HepG2 (cell line): ENCODE measurements around the gene UBE2E1. TPM values are rescaled to one million over a fixed set of nuclear protein-coding genes. Genes with fewer than 3 reads are reported as not detected.

ENCODE experiments used
- ATAC-seq: fragments of 200-7000 bp; cut with Tn5 transposase; 3 replicates; pipeline ENCODE4 v1.9.1; 2020; ENCODE audit warnings: mild to moderate bottlenecking, moderate library complexity
- BruUV-seq: library from RNA; stranded (reverse); fragments of 400-500 nt; replicated peaks from 2 replicates; lab custom pipeline; 2021; lab: Mats Ljungman, UMichigan
- CTCF ChIA-PET: fragments of 300-600 bp; formaldehyde crosslinking; extraction: SDS; loops from one replicate; lab custom pipeline; 2021; ENCODE audit warnings: low total read pairs, inconsistent platforms, low intra/inter-chr PET ratio; lab: Yijun Ruan, JAX
- POLR2A ChIA-PET: fragments of 350-600 bp; sonication (Branson Sonifier 250); formaldehyde crosslinking; loops from one replicate; lab custom pipeline; 2020; ENCODE audit warnings: antibody characterized with exemption, inconsistent platforms; lab: Yijun Ruan, JAX
- DNase-seq: peaks from one replicate; pipeline ENCODE4 v3.0.0-alpha.2; 2015; ENCODE audit warnings: low spot score
- FAIRE-seq: peaks from 3 replicates; lab custom pipeline; 2011; peaks lifted over from hg19 to GRCh38; lab: Jason Lieb, UNC
- H2AFZ ChIP-seq: one replicate; pipeline ENCODE4 v1.6.1; 2011; ENCODE audit warnings: low read length, inconsistent platforms
- H3K27ac ChIP-seq: fragments of 300-600 bp; 3 replicates; pipeline ENCODE4 v1.8.0; 2011; ENCODE audit warnings: mixed run types, mild to moderate bottlenecking, mixed read lengths, low read length, inconsistent platforms; ENCODE audit not compliant: insufficient read depth; ENCODE audit errors: extremely low read length
- H3K27me3 ChIP-seq, 2 experiments: fragments of 200-600 bp in 1 of 2; 2 replicates in 1 of 2; 3 replicates in 1 of 2; pipeline versions ENCODE4 v1.6.0 to v1.8.0; 2011; ENCODE audit warnings: low read length in 2 of 2, mild to moderate bottlenecking in 2 of 2, moderate library complexity in 2 of 2, inconsistent platforms in 1 of 2; ENCODE audit not compliant: insufficient read depth in 2 of 2, control insufficient read depth in 1 of 2
- H3K36me3 ChIP-seq, 2 experiments: fragments of 200-600 bp in 1 of 2; replicated peaks in 1 of 2; 2 replicates in 1 of 2; 3 replicates in 1 of 2; pipeline versions ENCODE4 v1.5.1 to v1.8.0; 2011; ENCODE audit warnings: low read length in 2 of 2, inconsistent platforms in 1 of 2; ENCODE audit not compliant: insufficient read depth in 2 of 2, control insufficient read depth in 1 of 2
- H3K4me1 ChIP-seq: 2 replicates; pipeline ENCODE4 v1.5.1; 2012; ENCODE audit warnings: low read length, inconsistent platforms; ENCODE audit not compliant: insufficient read depth
- H3K4me2 ChIP-seq: 2 replicates; pipeline ENCODE4 v1.6.0; 2011; ENCODE audit warnings: low read depth, low read length, inconsistent platforms
- H3K4me3 ChIP-seq, 3 experiments: fragments of 200-600 bp in 1 of 3; sonication (generic), shearing (Covaris generic) in 1 of 3; replicated peaks in 1 of 3; 2 replicates each; pipeline ENCODE4 v1.5.1; 2011 to 2016; ENCODE audit warnings: low read length in 3 of 3, inconsistent platforms in 2 of 3, low read depth in 2 of 3, mild to moderate bottlenecking in 2 of 3, control low read depth in 1 of 3, mixed read lengths in 1 of 3; ENCODE audit not compliant: insufficient read depth in 1 of 3
- H3K79me2 ChIP-seq: one replicate; pipeline ENCODE4 v1.6.1; 2011; ENCODE audit warnings: low read length, inconsistent platforms; ENCODE audit not compliant: insufficient read depth
- H3K9ac ChIP-seq: 2 replicates; pipeline ENCODE4 v1.6.0; 2011; ENCODE audit warnings: mild to moderate bottlenecking, low read depth, low read length, inconsistent platforms; ENCODE audit not compliant: insufficient read depth
- H3K9me3 ChIP-seq: 2 replicates; pipeline ENCODE4 v1.5.1; 2012; ENCODE audit warnings: mild to moderate bottlenecking, low read length
- H4K20me1 ChIP-seq: 2 replicates; pipeline ENCODE4 v1.6.0; 2011; ENCODE audit warnings: inconsistent platforms, mild to moderate bottlenecking, low read length, moderate library complexity; ENCODE audit not compliant: insufficient read depth
- NR0B2 ChIP-seq: sonication (generic); formaldehyde crosslinking; IDR thresholded peaks from 2 replicates; pipeline ENCODE4 v1.4.0; 2020; ENCODE audit warnings: mild to moderate bottlenecking, missing genetic modification reagents
- REL ChIP-seq: sonication (generic); formaldehyde crosslinking; conservative IDR thresholded peaks from 2 replicates; pipeline ENCODE4 v1.8.0; 2022; ENCODE audit warnings: mild to moderate bottlenecking, missing genetic modification reagents, moderate library complexity
- USF2 ChIP-seq, 2 experiments: sonication (generic) in 1 of 2; formaldehyde crosslinking in 1 of 2; IDR thresholded peaks; 2 replicates each; pipeline versions ENCODE4 v1.5.1 to v1.6.1; 2011 to 2020; ENCODE audit warnings: borderline replicate concordance in 1 of 2, low read depth in 1 of 2, low read length in 1 of 2, mild to moderate bottlenecking in 1 of 2, missing genetic modification reagents in 1 of 2, moderate library complexity in 1 of 2
- ZMAT5 ChIP-seq: sonication (generic); formaldehyde crosslinking; IDR thresholded peaks from 2 replicates; pipeline ENCODE4 v1.5.0; 2020; ENCODE audit warnings: mild to moderate bottlenecking, low read depth, missing genetic modification reagents, borderline replicate concordance
- WGBS: methylation state at CpG from one replicate; pipeline ENCODE4 v1.1.6; 2017; ENCODE audit warnings: low lambda C conversion rate; 5-methylcytosine and 5-hydroxymethylcytosine counted together
- in situ Hi-C: cut with HindIII; loops from 2 replicates; pipeline ENCODE4 v1.10.0; 2017; ENCODE audit warnings: low pct_unique_long_range_greater_than_20kb; ENCODE audit not compliant: extremely low pct_ligation_motif_present
- intact Hi-C: fragments of 100-400 bp; cut with micrococcal nuclease; formaldehyde crosslinking; loops from one replicate; pipeline ENCODE4 v1.10.0; 2022; ENCODE audit not compliant: unreplicated experiment
- polyA plus RNA-seq, 8 experiments: library from polyadenylated mRNA; depleted of rRNA in 3 of 8; stranded (reverse) in 7 of 8; unstranded in 1 of 8; fragments of >200 nt; fragmentation: Illumina TruSeq in 4 of 8; extraction: Trizol in 4 of 8; gene quantifications; 2 replicates each; pipeline versions ENCODE4 v1.2.1 to v1.2.3, GENCODE V29; 2011 to 2016; ENCODE audit warnings: low read depth in 4 of 8, missing spikeins in 1 of 8, mixed read lengths in 1 of 8; ENCODE audit not compliant: insufficient read depth in 1 of 8
- total RNA-seq, 5 experiments: library from RNA; depleted of rRNA; stranded (reverse); fragments of >200 nt; fragmentation: Illumina TruSeq; extraction: Trizol; gene quantifications; 2 replicates each; pipeline ENCODE4 v1.2.3, GENCODE V29; 2016; ENCODE audit warnings: low read depth in 1 of 5
- TF ChIP-seq, protein P1 (sequence below), 2 experiments: sonication (generic) in 1 of 2; formaldehyde crosslinking in 1 of 2; IDR thresholded peaks; 2 replicates each; pipeline versions ENCODE4 v1.4.0 to v1.6.1; 2016 to 2020; ENCODE audit warnings: borderline replicate concordance in 1 of 2, low read depth in 1 of 2, mild to moderate bottlenecking in 1 of 2, missing genetic modification reagents in 1 of 2

UBE2E1 gene
- total and polyA plus RNA-seq, 2 of the 13 experiments (the other 11 are each of a cell fraction or from before 2014, with no cell fraction given), result 55.4 to 61.8 TPM

DNA sequence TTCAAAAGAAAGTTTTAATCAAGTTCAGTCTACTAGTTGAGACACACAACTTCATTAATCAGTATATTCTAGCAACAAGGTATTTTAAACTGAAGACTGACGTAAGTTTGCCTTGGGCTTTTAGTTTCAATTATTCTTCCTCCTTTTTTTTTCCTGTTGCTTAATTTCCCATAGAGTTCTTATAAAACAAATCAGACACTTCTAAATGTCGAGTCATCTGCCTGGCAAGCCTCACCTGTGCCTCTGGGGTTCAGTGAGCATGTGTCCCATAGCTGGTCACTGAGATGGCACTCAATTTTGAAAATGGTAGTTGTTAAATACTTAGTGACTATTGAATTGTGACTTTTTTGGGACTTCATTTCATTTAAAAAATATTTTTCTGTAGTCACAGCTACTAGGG lies 83.6 kb downstream of the UBE2E1 start:
- no peak overlapping the region for H3K4me3 ChIP-seq
- BruUV-seq, result no TSS peak
- in situ Hi-C loops (no loop called here), intact Hi-C loops (loop anchor here (10.0 kb wide), 1 partner anchor 105 kb away; no protein-coding TSS in a partner anchor)
- no peak for DNase-seq
- H3K9me3 ChIP-seq, result no peaks in the 10 kb centered on the region
- H3K4me2 ChIP-seq, result no peak overlapping the region
- no peaks in the 10 kb centered on the region for H3K27me3 ChIP-seq
- H3K9ac ChIP-seq, result no peak overlapping the region
- H3K4me1 ChIP-seq, result no peaks in the 10 kb centered on the region; the same call in 1 of the 2 replicates
- H2AFZ ChIP-seq, result no peak overlapping the region
- no peak overlapping the region for H3K27ac ChIP-seq
- peaks cover 11% of the 10 kb centered on the region for H4K20me1 ChIP-seq
- no peak for TF ChIP-seq REL (CRISPR knock-in tag)
- no peak for TF ChIP-seq USF2 (IDR thresholded peaks at IDR 0.05; ENCODE audit: low read depth, low read length)
- no peak for TF ChIP-seq USF2 (CRISPR knock-in tag; IDR thresholded peaks at IDR 0.05; ENCODE audit: borderline replicate concordance)
- TF ChIP-seq, protein P1, sequence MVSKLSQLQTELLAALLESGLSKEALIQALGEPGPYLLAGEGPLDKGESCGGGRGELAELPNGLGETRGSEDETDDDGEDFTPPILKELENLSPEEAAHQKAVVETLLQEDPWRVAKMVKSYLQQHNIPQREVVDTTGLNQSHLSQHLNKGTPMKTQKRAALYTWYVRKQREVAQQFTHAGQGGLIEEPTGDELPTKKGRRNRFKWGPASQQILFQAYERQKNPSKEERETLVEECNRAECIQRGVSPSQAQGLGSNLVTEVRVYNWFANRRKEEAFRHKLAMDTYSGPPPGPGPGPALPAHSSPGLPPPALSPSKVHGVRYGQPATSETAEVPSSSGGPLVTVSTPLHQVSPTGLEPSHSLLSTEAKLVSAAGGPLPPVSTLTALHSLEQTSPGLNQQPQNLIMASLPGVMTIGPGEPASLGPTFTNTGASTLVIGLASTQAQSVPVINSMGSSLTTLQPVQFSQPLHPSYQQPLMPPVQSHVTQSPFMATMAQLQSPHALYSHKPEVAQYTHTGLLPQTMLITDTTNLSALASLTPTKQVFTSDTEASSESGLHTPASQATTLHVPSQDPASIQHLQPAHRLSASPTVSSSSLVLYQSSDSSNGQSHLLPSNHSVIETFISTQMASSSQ (IDR thresholded peaks at IDR 0.05; ENCODE audit: low read depth), result no peak
- TF ChIP-seq, protein P1 (CRISPR knock-in tag; IDR thresholded peaks at IDR 0.05; ENCODE audit: borderline replicate concordance), result no peak
- no peak for TF ChIP-seq NR0B2
- no peak for TF ChIP-seq ZMAT5 (CRISPR knock-in tag)
- TF ChIP-seq, all 625 proteins: peak for 0
- H3K36me3 ChIP-seq, result peaks cover 1 to 19% of the 10 kb centered on the region in 2 experiments
- POLR2A ChIA-PET, result interaction anchor here (3.0 kb wide), 1 partner anchor 28 kb away, joined by 13 read pairs; the partner anchor contains the start of genes NKIRAS1 and RPL15
- FAIRE-seq (no peak), ATAC-seq (no peak)
- CTCF ChIA-PET, result no interaction called here
- WGBS, result 94% methylated on average over 2 of the region's 2 CpGs
- H3K79me2 ChIP-seq, result no peaks in the 10 kb centered on the region
